Stimulated activated CD4-positive, alpha-beta T cell treated with anti-CD3 and anti-CD28 coated beads, Interleukin-1b, Interleukin-23, amount 100 ng/mL, for 1 hour (primary cell): ENCODE results near the gene BTF3.
"Not testable (repeated sequence)": the region's sequence is repeated elsewhere in the genome, so short reads cannot be mapped to it uniquely, and the experiment has no call there.

Experiments used
- DNase-seq, 2 donors: peaks; one replicate each; pipeline ENCODE4 v3.0.0-alpha.2; 2020; ENCODE audit warnings: low read depth in 2 of 2

Gene BTF3

GRCh38 chr5:73485715-73486114, 12.5 kb upstream of the BTF3 start:
- no peak for DNase-seq

GRCh38 chr5:73486119-73486899, 11.9 kb upstream of the BTF3 start:
- no peak for DNase-seq

- DNase-seq = not testable (repeated sequence)
Observed at GRCh38 chr5:73487257-73487656, 11.0 kb upstream of the BTF3 start.

GRCh38 chr5:73487815-73488214, 10.4 kb upstream of the BTF3 start:
- no peak for DNase-seq

- DNase-seq = no peak
Observed at GRCh38 chr5:73488806-73489205, 9.4 kb upstream of the BTF3 start.

- no peak for DNase-seq
Observed at GRCh38 chr5:73490088-73490487, 8.2 kb upstream of the BTF3 start.

GRCh38 chr5:73491155-73491554, 7.1 kb upstream of the BTF3 start:
- no peak for DNase-seq

GRCh38 chr5:73493421-73493820, 4.8 kb upstream of the BTF3 start:
- no peak for DNase-seq

- no peak for DNase-seq
Observed at GRCh38 chr5:73494721-73495120, 3.5 kb upstream of the BTF3 start.

GRCh38 chr5:73495772-73496335, 2.4 kb upstream of the BTF3 start:
- DNase-seq = no peak

GRCh38 chr5:73496984-73497457, 1.2 kb upstream of the BTF3 start:
- DNase-seq = no peak

- no peak for DNase-seq
Observed at GRCh38 chr5:73497497-73498056, 665 bp upstream of the BTF3 start.

GRCh38 chr5:73499187-73499586, 945 bp downstream of the BTF3 start:
- DNase-seq = no peak

GRCh38 chr5:73499756-73500155, 1.5 kb downstream of the BTF3 start:
- no peak for DNase-seq

GRCh38 chr5:73501406-73501805, 3.2 kb downstream of the BTF3 start:
- no peak for DNase-seq

- no peak for DNase-seq
Observed at GRCh38 chr5:73506459-73506955, 8.3 kb downstream of the BTF3 start.

- DNase-seq = no peak
Observed at GRCh38 chr5:73507062-73507461, 8.8 kb downstream of the BTF3 start.

GRCh38 chr5:73508521-73508920, 10.3 kb downstream of the BTF3 start:
- DNase-seq = not testable (repeated sequence)

GRCh38 chr5:73513996-73514395, 15.8 kb downstream of the BTF3 start:
- DNase-seq = no peak

- DNase-seq = no peak
Observed at GRCh38 chr5:73514418-73514817, 16.2 kb downstream of the BTF3 start.

- DNase-seq = no peak
Observed at GRCh38 chr5:73515232-73515631, 17.0 kb downstream of the BTF3 start.

- DNase-seq = peak in 1 of 2 donors; percentile 42
Observed at GRCh38 chr5:73519531-73520283, 21.5 kb downstream of the BTF3 start.
